HCT116 (cell line): ENCODE measurements around the gene ST6GAL2. TPM values are rescaled to one million over a fixed set of nuclear protein-coding genes. Genes with fewer than 3 reads are reported as not detected.

ENCODE experiments used
- ATAC-seq: fragments of 200-7000 bp; cut with Tn5 transposase; 2 replicates; pipeline ENCODE4 v1.9.1; 2020; ENCODE audit warnings: mild to moderate bottlenecking, moderate library complexity
- BruUV-seq: library from RNA; stranded (reverse); fragments of 400-500 nt; replicated peaks from 2 replicates; lab custom pipeline; 2021; lab: Mats Ljungman, UMichigan
- CTCF ChIA-PET: fragments of 300-600 bp; sonication (Branson Sonifier 250); formaldehyde crosslinking; loops from one replicate; lab custom pipeline; 2021; ENCODE audit warnings: antibody characterized with exemption; lab: Charles Lee
- POLR2A ChIA-PET: fragments of 300-600, 350-600 bp; sonication (Branson Sonifier 250); formaldehyde crosslinking; loops from one replicate; lab custom pipeline; 2021; ENCODE audit warnings: antibody characterized with exemption; lab: Charles Lee
- RAD21 ChIA-PET, 2 experiments: fragments of 300-600 bp; sonication (Branson Sonifier 250); formaldehyde crosslinking; loops; one replicate each; lab custom pipeline; 2023; ENCODE audit warnings: low total read pairs in 2 of 2; ENCODE audit not compliant: uncharacterized antibody in 2 of 2, unreplicated experiment in 2 of 2, low non-redundant PET in 1 of 2; lab: Charles Lee
- DNase-seq: peaks from one replicate; pipeline ENCODE4 v3.0.0-alpha.2; 2010; ENCODE audit warnings: low read depth, low spot score
- H2AFZ ChIP-seq: fragments of 200-600 bp; shearing (Covaris generic), sonication (generic); 2 replicates; pipeline ENCODE4 v1.6.1; 2017; ENCODE audit warnings: low read depth, mixed run types, mixed read lengths, antibody characterized with exemption, low read length; ENCODE audit not compliant: poor library complexity, severe bottlenecking
- H3K27ac ChIP-seq: 2 replicates; pipeline ENCODE4 v1.5.1; 2012; ENCODE audit warnings: low read depth, low read length
- H3K27me3 ChIP-seq: fragments of 200-600 bp; sonication (generic); 2 replicates; pipeline ENCODE4 v1.6.1; 2016; ENCODE audit warnings: mixed run types, low read length, mixed read lengths; ENCODE audit not compliant: insufficient read depth
- H3K36me3 ChIP-seq, 2 experiments: fragments of 200-500 bp in 1 of 2; fragments of 200-600 bp in 1 of 2; sonication (Bioruptor generic) in 1 of 2; sonication (generic) in 1 of 2; 2 replicates each; pipeline versions ENCODE4 v1.5.1 to v1.6.1; 2014 to 2016; ENCODE audit warnings: low read length in 2 of 2, inconsistent platforms in 1 of 2, mixed read lengths in 1 of 2, mixed run types in 1 of 2; ENCODE audit not compliant: insufficient read depth in 2 of 2, control insufficient read depth in 1 of 2
- H3K4me1 ChIP-seq, 2 experiments: fragments of 200-600 bp in 1 of 2; sonication (generic) in 1 of 2; 2 replicates each; pipeline versions ENCODE4 v1.5.1 to v1.6.1; 2012 to 2017; ENCODE audit warnings: low read length in 2 of 2, inconsistent platforms in 1 of 2, mild to moderate bottlenecking in 1 of 2, mixed read lengths in 1 of 2, mixed run types in 1 of 2, moderate library complexity in 1 of 2; ENCODE audit not compliant: insufficient read depth in 2 of 2, control insufficient read depth in 1 of 2
- H3K4me2 ChIP-seq: fragments of 200-600 bp; sonication (generic); 2 replicates; pipeline ENCODE4 v1.6.1; 2017; ENCODE audit warnings: mixed run types, low read length, mixed read lengths
- H3K4me3 ChIP-seq, 2 experiments: fragments of 200-600 bp in 1 of 2; sonication (generic) in 1 of 2; replicated peaks in 1 of 2; 2 replicates each; pipeline ENCODE4 v1.5.1; 2011 to 2016; ENCODE audit warnings: low read length in 2 of 2, control low read depth in 1 of 2, low read depth in 1 of 2, mild to moderate bottlenecking in 1 of 2, mixed read lengths in 1 of 2, mixed run types in 1 of 2
- H3K79me2 ChIP-seq: fragments of 200-600 bp; sonication (generic); 2 replicates; pipeline ENCODE4 v1.6.1; 2017; ENCODE audit warnings: mild to moderate bottlenecking, mixed run types, low read length, moderate library complexity, mixed read lengths; ENCODE audit not compliant: insufficient read depth
- H3K9ac ChIP-seq: fragments of 200-600 bp; sonication (generic); 2 replicates; pipeline ENCODE4 v1.6.1; 2016; ENCODE audit warnings: low read length, mixed read lengths
- H3K9me2 ChIP-seq: fragments of 200-600 bp; sonication (generic), shearing (Covaris generic); 2 replicates; pipeline ENCODE4 v1.6.1; 2017; ENCODE audit warnings: mixed run types, mild to moderate bottlenecking, moderate library complexity; ENCODE audit not compliant: insufficient read depth
- H3K9me3 ChIP-seq, 2 experiments: fragments of 200-500 bp in 1 of 2; fragments of 200-600 bp in 1 of 2; sonication (Bioruptor generic) in 1 of 2; sonication (generic) in 1 of 2; 2 replicates each; pipeline ENCODE4 v1.6.1; 2014 to 2017; ENCODE audit warnings: low read length in 2 of 2, mixed read lengths in 2 of 2, inconsistent platforms in 1 of 2, low read depth in 1 of 2, mild to moderate bottlenecking in 1 of 2, mixed run types in 1 of 2, moderate library complexity in 1 of 2; ENCODE audit not compliant: control insufficient read depth in 1 of 2, insufficient read depth in 1 of 2
- H4K20me1 ChIP-seq: fragments of 200-600 bp; sonication (generic), shearing (Covaris generic); 2 replicates; pipeline ENCODE4 v1.6.1; 2017; ENCODE audit warnings: mixed run types, mild to moderate bottlenecking, moderate library complexity; ENCODE audit not compliant: insufficient read depth
- ATF3 ChIP-seq: IDR thresholded peaks from 2 replicates; pipeline ENCODE4 v1.6.1; 2012
- CTCF ChIP-seq, 3 experiments: fragments of 200-600 bp in 1 of 3; sonication (generic) in 1 of 3; IDR thresholded peaks in 2 of 3; conservative IDR thresholded peaks in 1 of 3; 2 replicates each; pipeline ENCODE4 v1.5.1; 2012 to 2017; ENCODE audit warnings: low read depth in 2 of 3, low read length in 2 of 3, antibody characterized with exemption in 1 of 3, borderline replicate concordance in 1 of 3, control low read depth in 1 of 3, mild to moderate bottlenecking in 1 of 3, mixed read lengths in 1 of 3, mixed run types in 1 of 3, moderate library complexity in 1 of 3; ENCODE audit not compliant: insufficient read depth in 1 of 3
- EGR1 ChIP-seq: IDR thresholded peaks from 2 replicates; pipeline ENCODE4 v1.6.1; 2012; ENCODE audit warnings: low read depth
- ELF1 ChIP-seq: IDR thresholded peaks from 2 replicates; pipeline ENCODE4 v1.6.1; 2012; ENCODE audit warnings: low read depth, borderline replicate concordance
- EZH2 ChIP-seq: fragments of 200-600 bp; sonication (generic); IDR thresholded peaks from 2 replicates; pipeline ENCODE4 v1.6.1; 2017; ENCODE audit warnings: antibody characterized with exemption, mixed run types
- EZH2phosphoT487 ChIP-seq: fragments of 200-600 bp; IDR thresholded peaks from 2 replicates; pipeline ENCODE4 v1.6.1; 2018; ENCODE audit warnings: antibody characterized with exemption, borderline replicate concordance
- FOSL1 ChIP-seq: IDR thresholded peaks from 2 replicates; pipeline ENCODE4 v1.6.1; 2012; ENCODE audit warnings: low read depth
- MAX ChIP-seq: IDR thresholded peaks from 2 replicates; pipeline ENCODE4 v1.6.1; 2012
- POLR2AphosphoS5 ChIP-seq: IDR thresholded peaks from 2 replicates; pipeline ENCODE4 v1.6.1; 2011; ENCODE audit warnings: mild to moderate bottlenecking, low read depth, low read length, moderate library complexity
- RAD21 ChIP-seq: IDR thresholded peaks from 2 replicates; pipeline ENCODE4 v1.6.1; 2012; ENCODE audit warnings: low read depth, mild to moderate bottlenecking
- REST ChIP-seq: IDR thresholded peaks from 2 replicates; pipeline ENCODE4 v1.6.1; 2012; ENCODE audit warnings: low read depth
- SIN3A ChIP-seq: IDR thresholded peaks from 2 replicates; pipeline ENCODE4 v1.6.1; 2012; ENCODE audit warnings: low read depth
- SP1 ChIP-seq: IDR thresholded peaks from 2 replicates; pipeline ENCODE4 v1.6.1; 2012; ENCODE audit warnings: low read depth
- SRF ChIP-seq: IDR thresholded peaks from 2 replicates; pipeline ENCODE4 v1.6.1; 2012; ENCODE audit warnings: low read depth
- TCF7L2 ChIP-seq: IDR thresholded peaks from 2 replicates; pipeline ENCODE4 v1.7.0; 2011; ENCODE audit warnings: borderline replicate concordance, inconsistent platforms; ENCODE audit not compliant: insufficient read depth, insufficient read length; ENCODE audit errors: extremely low read depth
- YY1 ChIP-seq: IDR thresholded peaks from 2 replicates; pipeline ENCODE4 v1.6.1; 2011; ENCODE audit warnings: low read length, low read depth, moderate library complexity, mild to moderate bottlenecking; ENCODE audit not compliant: insufficient replicate concordance; ENCODE audit errors: extremely low read depth
- ZBTB33 ChIP-seq: IDR thresholded peaks from 2 replicates; pipeline ENCODE4 v1.6.1; 2011; ENCODE audit warnings: mild to moderate bottlenecking, low read length, moderate library complexity; ENCODE audit not compliant: insufficient replicate concordance; ENCODE audit errors: extremely low read depth
- ZFX ChIP-seq: fragments of 450-650 bp; IDR thresholded peaks from 2 replicates; pipeline ENCODE4 v1.6.1; 2017
- ZNF274 ChIP-seq: fragments of 200-500 bp; sonication (Bioruptor generic); IDR thresholded peaks from 2 replicates; pipeline ENCODE4 v1.6.1; 2014; ENCODE audit warnings: mild to moderate bottlenecking, low read depth, low read length, inconsistent platforms
- intact Hi-C: fragments of 100-400 bp; cut with micrococcal nuclease; formaldehyde crosslinking; loops from 2 replicates; pipeline ENCODE4 v1.10.0; 2022
- total RNA-seq: library from RNA; stranded (reverse); gene quantifications from one replicate; pipeline ENCODE4 v1.2.1, GENCODE V29; 2021; ENCODE audit not compliant: unreplicated experiment

The ST6GAL2 gene
- total RNA-seq, 1 experiment from 2014 or later, result not detected

- ChIA-PET POLR2A (no interaction called here), RAD21 (no interaction called here)
- no peak overlapping the region for H2AFZ ChIP-seq
- H3K9me2 ChIP-seq, result no peaks in the 10 kb centered on the region
- no peaks in the 10 kb centered on the region for H4K20me1 ChIP-seq
- H3K36me3 ChIP-seq, result no peaks in the 10 kb centered on the region
- H3K9ac ChIP-seq, result no peak overlapping the region
- no peaks in the 10 kb centered on the region for H3K4me1 ChIP-seq
- H3K27ac ChIP-seq, result no peak overlapping the region
- peaks cover 0 to 9% of the 10 kb centered on the region in 2 experiments; a peak in 2 of 4 replicates for H3K9me3 ChIP-seq
- H3K79me2 ChIP-seq, result no peaks in the 10 kb centered on the region
- no peak for DNase-seq
- TF ChIP-seq YY1 (no peak), CTCF (IDR thresholded peaks at IDR 0.05 in 2 of 3, conservative IDR thresholded peaks at IDR 0.05 in 1 of 3; ENCODE audit: borderline replicate concordance in 1 of 3, insufficient read depth in 1 of 3, low read depth in 2 of 3, low read length in 2 of 3) (no peak), EGR1 (no peak), MAX (no peak), FOSL1 (no peak), REST (no peak), EZH2 (no peak), ZNF274 (no peak), SIN3A (no peak), SP1 (no peak), SRF (no peak), EZH2phosphoT487 (no peak), POLR2AphosphoS5 (no peak), ATF3 (no peak), ZFX (no peak), ELF1 (no peak), TCF7L2 (no peak), ZBTB33 (no peak), RAD21 (no peak)
- TF ChIP-seq, all 23 proteins: peak for 0
- intact Hi-C loops, result no loop called here
- no peak overlapping the region for H3K4me3 ChIP-seq
- H3K4me2 ChIP-seq, result no peak overlapping the region
- CTCF ChIA-PET, result no interaction called here
- no TSS peak for BruUV-seq
- no peak for ATAC-seq
- H3K27me3 ChIP-seq, result no peaks in the 10 kb centered on the region
These were observed 19.3 kb downstream of the ST6GAL2 start for GRCh38 chr2:106866641-106867040.
